T-helper 1 cell treated with Interleukin-12 subunit alpha and Interleukin-12 subunit beta and Interleukin-4 antibody, amounts not matched to agents 30 μg/mL and 1 μg/mL, for 36 hours (primary cell): ENCODE measurements around the gene AGT.
"Not testable (repeated sequence)": the region's sequence is repeated elsewhere in the genome, so short reads cannot be mapped to it uniquely, and the experiment has no call there.

Source experiments
- H3K27ac Mint-ChIP-seq: one replicate; pipeline ENCODE4 v1.8.0; 2021; ENCODE audit warnings: mild to moderate bottlenecking, mixed read lengths
- H3K27me3 Mint-ChIP-seq: one replicate; pipeline ENCODE4 v1.8.0; 2021; ENCODE audit warnings: low read depth, mixed read lengths
- H3K36me3 Mint-ChIP-seq: one replicate; pipeline ENCODE4 v1.8.0; 2021; ENCODE audit warnings: low read depth, mixed read lengths
- H3K4me1 Mint-ChIP-seq: one replicate; pipeline ENCODE4 v1.8.0; 2021; ENCODE audit warnings: low read depth, mixed read lengths
- H3K4me3 Mint-ChIP-seq: one replicate; pipeline ENCODE4 v1.8.0; 2021; ENCODE audit warnings: mild to moderate bottlenecking, moderate library complexity, mixed read lengths
- H3K9me3 Mint-ChIP-seq: one replicate; pipeline ENCODE4 v1.8.0; 2021; ENCODE audit warnings: mixed read lengths

AGT gene

GRCh38 chr1:230721849-230722522, 8.1 kb upstream of the AGT start:
- not testable (repeated sequence) for H3K4me1 Mint-ChIP-seq, H3K9me3 Mint-ChIP-seq, H3K27ac Mint-ChIP-seq, H3K36me3 Mint-ChIP-seq, H3K4me3 Mint-ChIP-seq, H3K27me3 Mint-ChIP-seq

GRCh38 chr1:230717251-230717650, 3.3 kb upstream of the AGT start:
- H3K27me3 Mint-ChIP-seq: peaks cover 10% of the 10 kb centered on the region
- H3K27ac Mint-ChIP-seq: no peak overlapping the region
- no peaks in the 10 kb centered on the region for H3K4me1 Mint-ChIP-seq
- no peak overlapping the region for H3K4me3 Mint-ChIP-seq
- no peaks in the 10 kb centered on the region for H3K36me3 Mint-ChIP-seq
- H3K9me3 Mint-ChIP-seq: peaks cover 6% of the 10 kb centered on the region

GRCh38 chr1:230716453-230716852, 2.5 kb upstream of the AGT start:
- H3K9me3 Mint-ChIP-seq, H3K27ac Mint-ChIP-seq, H3K27me3 Mint-ChIP-seq, H3K36me3 Mint-ChIP-seq, H3K4me3 Mint-ChIP-seq, H3K4me1 Mint-ChIP-seq: not testable (repeated sequence)

GRCh38 chr1:230715510-230715909, 1.6 kb upstream of the AGT start:
- Mint-ChIP-seq H3K4me3 (no peak overlapping the region), H3K27ac (no peak overlapping the region)

GRCh38 chr1:230713547-230713914, 391 bp downstream of the AGT start:
- Mint-ChIP-seq H3K27ac (no peak overlapping the region), H3K36me3 (no peaks in the 10 kb centered on the region), H3K4me3 (no peak overlapping the region), H3K9me3 (no peaks in the 10 kb centered on the region), H3K27me3 (peaks cover 12% of the 10 kb centered on the region), H3K4me1 (no peaks in the 10 kb centered on the region)

More at GRCh38 chr1:230715510-230715909, 1.6 kb upstream of the AGT start:
- no peaks in the 10 kb centered on the region for H3K36me3 Mint-ChIP-seq
- no peaks in the 10 kb centered on the region for H3K9me3 Mint-ChIP-seq
- no peaks in the 10 kb centered on the region for H3K4me1 Mint-ChIP-seq
- H3K27me3 Mint-ChIP-seq: peaks cover 10% of the 10 kb centered on the region

- H3K36me3 Mint-ChIP-seq: no peaks in the 10 kb centered on the region
- peaks cover 16% of the 10 kb centered on the region for H3K27me3 Mint-ChIP-seq
- no peaks in the 10 kb centered on the region for H3K4me1 Mint-ChIP-seq
- no peak overlapping the region for H3K27ac Mint-ChIP-seq
- H3K4me3 Mint-ChIP-seq: no peak overlapping the region
- no peaks in the 10 kb centered on the region for H3K9me3 Mint-ChIP-seq
These were observed 784 bp downstream of the AGT start for GRCh38 chr1:230713138-230713537.

- no peaks in the 10 kb centered on the region for H3K9me3 Mint-ChIP-seq
- H3K27ac Mint-ChIP-seq: no peak overlapping the region
- H3K4me1 Mint-ChIP-seq: no peaks in the 10 kb centered on the region
- H3K36me3 Mint-ChIP-seq: no peaks in the 10 kb centered on the region
- peaks cover 19% of the 10 kb centered on the region for H3K27me3 Mint-ChIP-seq
- no peak overlapping the region for H3K4me3 Mint-ChIP-seq
These were observed 1.4 kb downstream of the AGT start for GRCh38 chr1:230712470-230712942.

- no peaks in the 10 kb centered on the region for H3K9me3 Mint-ChIP-seq
- H3K27me3 Mint-ChIP-seq: peaks cover 16% of the 10 kb centered on the region
- H3K4me3 Mint-ChIP-seq: no peak overlapping the region
- no peak overlapping the region for H3K27ac Mint-ChIP-seq
- no peaks in the 10 kb centered on the region for H3K36me3 Mint-ChIP-seq
- H3K4me1 Mint-ChIP-seq: no peaks in the 10 kb centered on the region
These were observed 2.7 kb downstream of the AGT start for GRCh38 chr1:230711245-230711644.

- no peak overlapping the region for H3K4me3 Mint-ChIP-seq
- peaks cover 13% of the 10 kb centered on the region for H3K27me3 Mint-ChIP-seq
- H3K27ac Mint-ChIP-seq: no peak overlapping the region
- no peaks in the 10 kb centered on the region for H3K4me1 Mint-ChIP-seq
- H3K9me3 Mint-ChIP-seq: no peaks in the 10 kb centered on the region
- H3K36me3 Mint-ChIP-seq: no peaks in the 10 kb centered on the region
These were observed 3.4 kb downstream of the AGT start for GRCh38 chr1:230710543-230710904.

GRCh38 chr1:230709619-230710542, 4.0 kb downstream of the AGT start:
- Mint-ChIP-seq H3K27ac (no peak overlapping the region), H3K36me3 (no peaks in the 10 kb centered on the region), H3K4me1 (no peaks in the 10 kb centered on the region), H3K9me3 (no peaks in the 10 kb centered on the region), H3K27me3 (peaks cover 11% of the 10 kb centered on the region), H3K4me3 (no peak overlapping the region)

GRCh38 chr1:230708631-230709580, 5.0 kb downstream of the AGT start:
- H3K27ac Mint-ChIP-seq: no peak overlapping the region
- H3K4me1 Mint-ChIP-seq: no peaks in the 10 kb centered on the region
- no peak overlapping the region for H3K4me3 Mint-ChIP-seq
- H3K36me3 Mint-ChIP-seq: no peaks in the 10 kb centered on the region
- H3K9me3 Mint-ChIP-seq: no peaks in the 10 kb centered on the region
- peaks cover 9% of the 10 kb centered on the region for H3K27me3 Mint-ChIP-seq

GRCh38 chr1:230707732-230708630, 5.9 kb downstream of the AGT start:
- peaks cover 9% of the 10 kb centered on the region for H3K27me3 Mint-ChIP-seq
- no peak overlapping the region for H3K4me3 Mint-ChIP-seq
- H3K9me3 Mint-ChIP-seq: no peaks in the 10 kb centered on the region
- no peak overlapping the region for H3K27ac Mint-ChIP-seq
- H3K36me3 Mint-ChIP-seq: no peaks in the 10 kb centered on the region
- H3K4me1 Mint-ChIP-seq: no peaks in the 10 kb centered on the region

GRCh38 chr1:230706887-230707731, 6.8 kb downstream of the AGT start:
- Mint-ChIP-seq H3K9me3 (no peaks in the 10 kb centered on the region), H3K4me1 (no peaks in the 10 kb centered on the region), H3K27me3 (peaks cover 9% of the 10 kb centered on the region), H3K4me3 (no peak overlapping the region), H3K36me3 (no peaks in the 10 kb centered on the region), H3K27ac (no peak overlapping the region)
